ENCODE measurements around the gene INHA. TPM values are rescaled to one million over a fixed set of nuclear protein-coding genes. Genes with fewer than 3 reads are reported as not detected.

INHA gene
- total RNA-seq, 1 experiment from 2014 or later = 0.31 TPM

GRCh38 chr2:219553463-219553963, 18.6 kb upstream of the INHA start:
- peaks cover 10 to 18% of the 10 kb centered on the region in 2 experiments for H3K4me1 Mint-ChIP-seq
- no CpG with 5 or more reads among the region's 12 CpGs for WGBS (ENCODE audit: extremely low coverage, insufficient read length, low lambda C conversion rate)

More at GRCh38 chr2:219553463-219553963, 18.6 kb upstream of the INHA start:
- peaks cover 3% of the 10 kb centered on the region; the same call in 1 of the 2 replicates for H3K4me1 ChIP-seq (ENCODE audit: insufficient read depth, low read length)
- H3K4ac ChIP-seq (ENCODE audit: low read depth, low read length) = no peak overlapping the region
- H3K23me2 ChIP-seq (ENCODE audit: insufficient read length, low read depth, low read length, poor library complexity, severe bottlenecking) = peaks cover 11% of the 10 kb centered on the region
- no peak overlapping the region for H4K8ac ChIP-seq (replicated peaks; ENCODE audit: insufficient read length, low read depth, low read length)
- no peaks in the 10 kb centered on the region for H3K79me1 ChIP-seq (ENCODE audit: insufficient read depth, low read depth, low read length, poor library complexity, severe bottlenecking)
- H2BK12ac ChIP-seq (ENCODE audit: insufficient read length, low read depth, low read length) = no peak overlapping the region
- no peak overlapping the region for H2BK5ac ChIP-seq (ENCODE audit: insufficient read length, low read length)
- H3K27me3 ChIP-seq (ENCODE audit: insufficient read depth, low read length) = peaks cover 4% of the 10 kb centered on the region; the same call in 1 of the 2 replicates
- H3K9ac ChIP-seq (ENCODE audit: extremely low read depth, insufficient read length, low read length) = no peak overlapping the region
- H3K4me3 Mint-ChIP-seq = peak overlapping the region; percentile 74 to 81
- no peak overlapping the region for H2BK15ac ChIP-seq (ENCODE audit: low read depth, low read length)
- H3K56ac ChIP-seq (ENCODE audit: insufficient read length, low read depth, low read length) = no peak overlapping the region
- H2BK120ac ChIP-seq (ENCODE audit: low read depth, low read length, poor library complexity, severe bottlenecking) = no peak overlapping the region
- TF ChIP-seq, protein P1, sequence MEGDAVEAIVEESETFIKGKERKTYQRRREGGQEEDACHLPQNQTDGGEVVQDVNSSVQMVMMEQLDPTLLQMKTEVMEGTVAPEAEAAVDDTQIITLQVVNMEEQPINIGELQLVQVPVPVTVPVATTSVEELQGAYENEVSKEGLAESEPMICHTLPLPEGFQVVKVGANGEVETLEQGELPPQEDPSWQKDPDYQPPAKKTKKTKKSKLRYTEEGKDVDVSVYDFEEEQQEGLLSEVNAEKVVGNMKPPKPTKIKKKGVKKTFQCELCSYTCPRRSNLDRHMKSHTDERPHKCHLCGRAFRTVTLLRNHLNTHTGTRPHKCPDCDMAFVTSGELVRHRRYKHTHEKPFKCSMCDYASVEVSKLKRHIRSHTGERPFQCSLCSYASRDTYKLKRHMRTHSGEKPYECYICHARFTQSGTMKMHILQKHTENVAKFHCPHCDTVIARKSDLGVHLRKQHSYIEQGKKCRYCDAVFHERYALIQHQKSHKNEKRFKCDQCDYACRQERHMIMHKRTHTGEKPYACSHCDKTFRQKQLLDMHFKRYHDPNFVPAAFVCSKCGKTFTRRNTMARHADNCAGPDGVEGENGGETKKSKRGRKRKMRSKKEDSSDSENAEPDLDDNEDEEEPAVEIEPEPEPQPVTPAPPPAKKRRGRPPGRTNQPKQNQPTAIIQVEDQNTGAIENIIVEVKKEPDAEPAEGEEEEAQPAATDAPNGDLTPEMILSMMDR (conservative IDR thresholded peaks at IDR 0.05) = no peak
- peaks cover 37% of the 10 kb centered on the region for H3K27me3 Mint-ChIP-seq (ENCODE audit: low read depth)
- H3K27ac ChIP-seq (ENCODE audit: insufficient read length, low read depth, low read length) = no peak overlapping the region
- H3K23ac ChIP-seq (ENCODE audit: insufficient read length, low read depth, low read length) = no peak overlapping the region
- no peaks in the 10 kb centered on the region for H3K9me3 ChIP-seq (ENCODE audit: control insufficient read depth, low read depth, low read length)
- peak overlapping the region; percentile 83 for H3K4me2 ChIP-seq (ENCODE audit: insufficient read depth, insufficient read length, low read length)
- H2AK5ac ChIP-seq (ENCODE audit: insufficient read length, low read length) = no peak overlapping the region
- H4K5ac ChIP-seq (ENCODE audit: insufficient read length, low read depth, low read length) = no peak overlapping the region
- H3T11ph ChIP-seq (ENCODE audit: low read length) = no peak overlapping the region
- no peak overlapping the region for H2AFZ ChIP-seq (ENCODE audit: low read length)
- H3K27ac Mint-ChIP-seq = no peak overlapping the region
- DNase-seq = no peak
- peaks cover 6 to 40% (median 30%) of the 10 kb centered on the region in 3 experiments; a peak in 6 of 7 replicates for H3K36me3 Mint-ChIP-seq (ENCODE audit: insufficient read depth in 1 of 3, low read depth in 3 of 3)
- H3K18ac ChIP-seq (ENCODE audit: insufficient read length, low read depth, low read length) = no peak overlapping the region
- H3K79me2 ChIP-seq (ENCODE audit: insufficient read depth, low read length) = no peaks in the 10 kb centered on the region
- no peaks in the 10 kb centered on the region for H3K9me3 Mint-ChIP-seq
- H4K91ac ChIP-seq (ENCODE audit: insufficient read length, low read depth, low read length) = no peak overlapping the region
- H4K20me1 ChIP-seq (ENCODE audit: control insufficient read depth, insufficient read depth, insufficient read length) = no peaks in the 10 kb centered on the region
- H2BK20ac ChIP-seq (ENCODE audit: low read depth, low read length, poor library complexity, severe bottlenecking) = no peak overlapping the region
- no peak overlapping the region for H3K14ac ChIP-seq (ENCODE audit: insufficient read depth, low read length)
